NCI-H446 treated with DMSO at 0.1 percent for 48 hours (cell line): Measurements from ENCODE around the gene KCNC3.

Source experiments
- DNase-seq: peaks from one replicate; lab custom pipeline; 2025; lab: John Stamatoyannopoulos, UW

Gene KCNC3

DNA sequence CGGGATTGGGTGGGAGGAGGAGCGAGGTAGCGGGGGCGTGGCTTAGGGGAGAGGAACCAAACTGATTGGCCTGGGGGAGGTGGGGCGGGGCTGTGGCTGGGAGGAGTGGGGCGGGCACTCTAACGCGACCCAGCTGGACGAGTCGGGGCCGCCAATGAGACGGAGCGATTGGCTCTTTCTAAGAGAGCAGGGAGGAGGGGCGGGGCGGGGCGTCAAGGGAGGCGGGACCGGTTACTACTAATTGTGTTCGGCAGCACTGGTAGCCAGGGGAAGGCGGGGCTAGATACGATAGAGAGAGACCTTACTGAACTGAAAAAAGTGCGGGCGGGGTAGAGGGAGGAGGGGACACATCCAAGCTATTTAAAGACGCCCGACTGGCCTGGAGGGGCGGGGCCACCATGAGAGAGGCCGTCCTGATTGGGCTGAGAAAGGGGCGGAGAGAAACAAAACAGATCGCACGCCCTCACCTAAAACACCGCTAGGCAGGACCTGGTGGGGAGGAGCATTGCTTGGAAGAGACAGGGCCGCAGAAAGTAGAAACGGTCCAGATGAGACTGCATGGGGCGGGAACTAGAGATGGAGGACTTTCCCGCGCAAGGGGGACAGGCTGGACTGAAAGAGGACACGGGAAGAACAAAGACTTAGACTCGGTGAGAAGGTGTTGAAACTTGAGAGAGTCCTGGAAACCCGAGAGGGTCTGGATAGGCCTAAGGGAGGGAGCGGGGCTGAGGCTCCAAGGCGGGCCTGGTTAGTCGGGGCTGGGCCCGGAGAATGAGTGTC is at the start of gene KCNC3:
TSS of gene KCNC3 (minus strand) at position 232 of the 780 bp plus-strand sequence. CDS start 295 bp downstream, outside the sequence.
- DNase-seq, result peak; percentile 99

DNA sequence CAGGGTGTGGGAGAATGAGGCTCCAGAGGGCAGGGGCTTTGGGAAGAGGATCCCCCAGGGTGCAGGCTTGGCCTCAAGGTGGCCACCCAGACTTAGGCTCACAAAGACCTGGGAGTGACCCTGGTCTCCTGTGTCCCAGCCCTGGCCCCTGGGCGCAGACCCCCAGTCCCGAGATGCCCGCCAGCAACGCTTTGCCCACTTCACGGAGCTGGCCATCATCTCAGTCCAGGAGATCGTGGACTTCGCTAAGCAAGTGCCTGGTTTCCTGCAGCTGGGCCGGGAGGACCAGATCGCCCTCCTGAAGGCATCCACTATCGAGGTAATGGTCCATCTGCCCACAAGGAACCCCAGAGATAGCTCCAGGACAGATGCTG is 49.7 kb upstream of the KCNC3 start:
- no peak for DNase-seq

DNA sequence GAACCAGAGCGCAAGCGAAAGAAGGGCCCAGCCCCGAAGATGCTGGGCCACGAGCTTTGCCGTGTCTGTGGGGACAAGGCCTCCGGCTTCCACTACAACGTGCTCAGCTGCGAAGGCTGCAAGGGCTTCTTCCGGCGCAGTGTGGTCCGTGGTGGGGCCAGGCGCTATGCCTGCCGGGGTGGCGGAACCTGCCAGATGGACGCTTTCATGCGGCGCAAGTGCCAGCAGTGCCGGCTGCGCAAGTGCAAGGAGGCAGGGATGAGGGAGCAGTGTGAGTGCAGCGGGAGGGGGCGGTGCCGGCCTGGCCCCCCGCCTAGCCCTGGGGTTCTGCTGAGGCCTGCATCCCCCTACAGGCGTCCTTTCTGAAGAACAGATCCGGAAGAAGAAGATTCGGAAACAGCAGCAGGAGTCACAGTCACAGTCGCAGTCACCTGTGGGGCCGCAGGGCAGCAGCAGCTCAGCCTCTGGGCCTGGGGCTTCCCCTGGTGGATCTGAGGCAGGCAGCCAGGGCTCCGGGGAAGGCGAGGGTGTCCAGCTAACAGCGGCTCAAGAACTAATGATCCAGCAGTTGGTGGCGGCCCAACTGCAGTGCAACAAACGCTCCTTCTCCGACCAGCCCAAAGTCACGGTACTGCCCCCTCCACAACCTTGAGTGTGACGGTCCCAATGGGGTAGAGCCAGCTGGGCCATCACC is 49.1 kb upstream of the KCNC3 start:
- no peak for DNase-seq

DNA sequence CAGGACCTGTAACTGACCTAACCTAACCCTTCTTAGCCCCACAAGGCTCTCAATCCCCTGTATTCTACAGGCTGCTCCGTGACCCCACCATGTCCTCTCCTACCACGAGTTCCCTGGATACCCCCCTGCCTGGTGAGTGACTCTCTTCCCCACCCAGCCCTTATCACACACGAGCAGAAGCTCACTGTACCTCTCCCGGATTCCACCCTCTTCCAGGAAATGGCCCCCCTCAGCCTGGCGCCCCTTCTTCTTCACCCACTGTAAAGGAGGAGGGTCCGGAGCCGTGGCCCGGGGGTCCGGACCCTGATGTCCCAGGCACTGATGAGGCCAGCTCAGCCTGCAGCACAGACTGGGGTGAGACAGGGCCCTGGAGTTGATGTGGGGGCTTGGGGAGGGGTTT is 48.3 kb upstream of the KCNC3 start:
- DNase-seq, result no peak

GRCh38 chr19:50377051-50377461 is 47.9 kb upstream of the KCNC3 start:
- no peak for DNase-seq

GRCh38 chr19:50376166-50377050 is 47.2 kb upstream of the KCNC3 start, which contains the start of gene NR1H2:
TSS of gene NR1H2 (plus strand) at chr19:50376457. CDS start at chr19:50377606, 1,149 bp downstream.
- DNase-seq, result peak; percentile 97

DNA sequence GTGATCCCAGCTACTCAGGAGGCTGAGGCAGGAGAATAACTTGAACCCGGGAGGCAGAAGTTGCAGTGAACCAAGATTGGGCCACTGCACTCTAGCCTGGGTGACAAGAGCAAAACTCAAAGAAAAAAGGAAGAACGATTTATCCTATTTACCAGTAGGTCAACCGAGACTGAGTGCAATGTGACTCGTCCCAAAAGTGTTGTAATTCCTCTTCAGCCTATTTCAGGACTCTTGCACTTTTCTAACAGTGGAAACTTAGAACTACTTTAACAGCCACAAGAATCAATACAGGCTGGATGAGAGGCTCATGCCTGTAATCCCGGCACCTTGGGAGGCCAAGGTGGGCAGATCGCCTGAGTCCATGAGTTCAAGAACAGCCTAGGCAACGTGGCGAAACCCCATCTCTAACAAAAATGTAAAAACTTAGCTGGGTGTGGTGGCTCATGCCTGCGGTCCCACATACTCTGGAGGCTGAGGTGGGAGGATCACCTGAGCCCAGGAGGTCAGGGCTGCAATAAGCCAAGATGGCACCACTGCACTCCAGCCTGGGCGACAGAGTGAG is 42.8 kb upstream of the KCNC3 start:
- DNase-seq, result no peak

- peak; percentile 33 for DNase-seq
Measured at GRCh38 chr19:50368649-50369570, 39.7 kb upstream of the KCNC3 start.

DNA sequence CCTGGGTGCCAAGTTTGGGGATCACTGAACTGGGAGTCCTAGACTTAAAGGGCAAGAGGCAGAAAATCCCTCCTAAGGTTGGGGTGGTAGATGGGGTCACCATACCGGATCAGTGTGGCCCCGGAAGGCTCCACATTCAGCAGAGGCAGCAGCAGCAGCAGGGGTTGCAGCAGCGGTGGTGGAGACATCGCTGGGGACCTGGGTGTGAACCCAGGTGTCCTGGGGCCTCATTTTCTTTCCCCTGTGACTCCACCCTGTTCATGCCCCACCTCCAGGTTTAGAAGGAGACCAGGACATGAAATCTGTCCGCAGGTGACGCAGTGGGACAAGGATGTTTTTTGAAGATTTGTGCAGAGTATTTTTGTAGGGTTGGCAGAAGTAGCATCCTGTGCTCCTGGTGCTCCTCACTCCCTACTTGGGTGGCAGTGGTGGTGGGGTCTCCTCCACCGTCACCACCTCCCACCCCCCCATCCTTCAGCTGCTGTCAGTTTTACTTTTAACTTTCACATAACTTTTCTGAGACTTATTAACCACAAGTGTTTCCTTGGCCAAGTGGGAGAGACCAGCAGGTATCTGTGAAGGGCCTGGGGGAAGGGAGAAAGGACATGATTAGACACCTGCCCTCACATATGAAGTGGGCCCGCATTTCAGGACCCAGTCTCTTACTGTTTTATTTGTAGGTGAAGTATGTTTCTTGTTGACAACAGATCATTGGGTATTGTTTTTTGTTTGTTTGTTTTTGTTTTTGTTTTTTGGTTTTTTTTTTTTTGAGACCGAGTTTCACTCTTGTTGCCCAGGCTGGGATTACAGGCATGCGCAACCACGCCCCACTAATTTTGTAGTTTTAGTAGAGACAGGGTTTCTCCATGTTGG is 36.5 kb upstream of the KCNC3 start, which contains the start of gene NAPSA:
TSS of gene NAPSA (minus strand) at position 206 of the 873 bp plus-strand sequence. CDS start at position 188, 18 bp downstream.
- DNase-seq, result no peak

- no peak for DNase-seq
Measured at GRCh38 chr19:50362656-50363424, 33.7 kb upstream of the KCNC3 start.

GRCh38 chr19:50362030-50362412 is 32.8 kb upstream of the KCNC3 start:
- no peak for DNase-seq

DNA sequence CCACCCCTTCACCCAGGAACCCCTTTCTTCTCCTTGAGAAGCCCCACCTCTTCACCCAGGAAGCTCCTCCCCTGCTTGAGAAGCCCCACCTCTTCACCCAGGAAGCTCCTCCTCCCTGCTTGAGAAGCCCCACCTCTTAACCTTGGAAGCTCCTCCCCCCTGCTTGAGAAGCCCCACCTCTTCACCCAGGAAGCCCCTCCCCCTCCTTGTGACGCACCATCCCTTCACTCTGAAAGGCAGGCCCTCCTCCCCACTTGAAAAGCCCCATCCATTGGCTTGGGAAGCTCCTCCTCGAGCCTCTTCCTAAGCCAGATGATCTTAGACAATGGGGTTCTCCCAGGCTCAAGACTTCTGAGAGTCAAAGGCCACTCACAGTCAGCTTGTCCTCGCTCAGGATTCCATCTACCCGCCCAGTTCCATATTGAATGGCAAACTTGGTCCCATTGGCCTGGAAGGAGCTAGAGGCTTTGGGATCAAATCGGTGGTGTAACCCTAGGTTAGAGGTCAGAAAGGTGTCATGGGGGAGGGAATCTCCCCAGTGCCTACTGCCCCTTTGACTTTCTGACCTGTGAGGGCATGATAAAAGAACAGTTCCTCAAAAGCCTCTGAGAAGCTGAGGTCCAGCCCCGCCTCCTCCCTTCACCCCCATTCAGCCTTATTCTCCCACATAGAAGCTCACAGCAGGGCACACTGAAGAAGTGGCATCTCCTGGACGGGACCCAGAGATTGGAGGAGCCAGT is 32.3 kb upstream of the KCNC3 start:
- DNase-seq, result no peak

DNA sequence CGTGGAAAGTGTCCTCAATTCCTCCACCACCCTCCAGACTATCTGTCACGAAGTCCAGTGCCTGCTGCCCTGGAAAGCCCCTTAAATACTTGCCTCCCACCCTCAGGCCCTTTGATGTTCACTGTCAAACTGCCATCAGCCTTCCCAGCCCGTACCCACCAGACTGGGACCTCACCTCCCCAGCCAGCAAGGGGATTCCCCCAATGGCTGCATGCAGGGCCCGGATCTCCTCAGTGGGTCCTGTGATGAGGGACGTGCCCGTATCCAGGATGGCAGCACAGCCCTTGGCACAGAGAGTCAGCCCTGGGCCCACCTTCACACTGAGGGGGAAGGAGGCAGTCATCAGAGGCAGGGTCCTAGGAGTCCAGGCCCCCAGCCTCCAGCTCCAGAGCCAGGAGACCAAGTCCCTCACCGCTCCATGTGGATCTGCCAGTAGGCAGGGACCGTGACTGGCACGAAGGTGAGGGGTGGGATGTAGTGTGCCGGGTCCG is 30.2 kb upstream of the KCNC3 start:
- DNase-seq, result no peak

- DNase-seq, result peak; percentile 30
Measured at GRCh38 chr19:50358483-50359327, 29.5 kb upstream of the KCNC3 start.

DNA sequence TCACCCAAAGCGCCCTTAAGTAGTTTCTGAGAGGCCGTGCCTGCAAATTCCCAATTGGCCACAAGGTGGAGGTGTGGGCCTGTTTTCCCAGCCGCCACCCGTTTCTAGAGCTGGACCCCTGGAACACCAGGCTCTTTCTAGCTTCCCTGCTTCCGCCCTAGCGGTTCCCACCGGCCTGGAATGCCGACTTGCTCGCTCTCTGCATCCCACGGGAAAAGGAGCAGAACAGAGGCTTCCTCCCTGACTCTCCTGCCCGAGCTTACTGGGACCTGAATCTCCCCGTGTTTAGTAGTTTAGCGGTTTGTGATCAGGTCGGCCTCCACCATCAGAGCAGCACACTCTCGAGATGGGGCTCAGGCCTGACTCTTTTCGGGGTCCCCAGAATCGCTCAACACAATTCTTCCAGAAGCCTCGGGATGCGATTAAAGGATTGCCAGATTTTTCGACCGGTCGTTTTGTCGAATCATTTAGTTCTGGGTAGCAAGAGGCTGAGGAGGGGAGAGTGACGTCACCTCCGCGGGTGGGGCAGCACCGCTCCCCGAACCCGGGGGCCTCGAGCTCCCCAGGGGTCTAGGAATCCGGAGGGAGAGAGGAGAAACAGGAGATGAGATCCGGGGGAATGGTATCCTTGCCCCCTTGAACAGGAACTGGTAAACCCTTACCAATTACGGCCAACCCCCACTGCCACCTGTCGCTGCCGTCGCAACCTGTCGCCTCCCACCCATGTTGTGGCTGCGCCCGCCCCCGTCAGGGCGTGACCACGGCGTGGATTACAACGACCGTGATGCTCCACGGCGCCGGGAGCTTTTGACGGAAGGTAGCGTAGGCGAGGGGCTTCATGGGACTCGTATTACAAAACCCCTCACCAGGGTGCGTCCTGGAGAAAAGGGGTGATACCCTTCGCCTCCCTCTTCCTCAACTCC is 28.3 kb upstream of the KCNC3 start:
- peak; percentile 57 for DNase-seq

- no peak for DNase-seq
Measured at GRCh38 chr19:50356691-50357177, 27.6 kb upstream of the KCNC3 start.
